ENCODE results near the gene CFAP298. TPM values are rescaled to one million over a fixed set of nuclear protein-coding genes. Genes with fewer than 3 reads are reported as not detected.
"Not testable (repeated sequence)": the region's sequence is repeated elsewhere in the genome, so short reads cannot be mapped to it uniquely, and the experiment has no call there.

Gene CFAP298
- total RNA-seq, 6 experiments from 2014 or later: 27.5 to 45.5 (median 33.1) TPM

DNA sequence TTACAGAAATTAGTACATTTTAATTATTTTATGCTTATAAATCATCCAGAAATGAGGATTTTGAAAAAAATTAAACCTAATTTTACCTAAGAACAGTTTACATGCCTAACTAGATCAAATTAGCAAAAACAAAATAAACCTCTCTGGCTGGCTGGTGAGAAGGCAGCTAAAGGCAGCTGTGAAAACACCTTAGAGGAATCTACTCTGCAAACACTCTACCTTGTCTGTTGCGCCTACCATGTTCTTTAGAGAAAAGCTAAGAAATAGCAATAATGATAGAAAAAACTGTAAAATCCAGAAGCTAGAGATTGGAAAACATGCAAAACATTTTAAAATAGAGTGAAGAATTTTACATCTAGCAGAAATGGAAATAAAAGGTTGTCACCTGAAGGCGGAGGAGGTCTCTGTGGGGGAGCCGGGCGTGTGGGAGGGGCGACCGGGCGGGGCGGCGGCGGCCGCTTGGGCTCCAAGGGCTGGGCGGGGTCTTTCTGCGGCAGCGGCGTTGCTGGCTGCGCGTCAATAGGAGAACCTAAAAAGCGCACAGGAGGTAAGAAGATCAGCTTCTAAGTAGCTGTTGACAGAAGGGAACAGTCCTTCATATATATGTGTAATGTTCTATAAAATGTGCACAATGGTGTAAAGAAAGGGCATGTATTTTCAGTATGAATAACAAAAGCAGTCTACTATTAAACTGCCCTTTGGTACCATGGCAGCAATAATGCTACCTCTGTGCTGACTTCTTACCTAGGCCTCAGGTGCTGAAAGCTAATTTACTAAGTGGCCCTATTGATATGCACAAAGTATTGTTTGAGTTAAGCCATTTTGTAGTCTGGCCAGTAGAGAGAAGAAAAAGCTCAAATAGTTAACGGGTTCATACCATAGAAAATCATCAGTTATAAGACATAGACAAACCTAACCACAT, 33.3 kb upstream of the CFAP298 start:
- H3K9me3 Mint-ChIP-seq: no peaks in the 10 kb centered on the region
- no peaks in the 10 kb centered on the region for H3K4me1 Mint-ChIP-seq (ENCODE audit: low read depth)
- DNase-seq: no peak
- TF ChIP-seq, protein P1, sequence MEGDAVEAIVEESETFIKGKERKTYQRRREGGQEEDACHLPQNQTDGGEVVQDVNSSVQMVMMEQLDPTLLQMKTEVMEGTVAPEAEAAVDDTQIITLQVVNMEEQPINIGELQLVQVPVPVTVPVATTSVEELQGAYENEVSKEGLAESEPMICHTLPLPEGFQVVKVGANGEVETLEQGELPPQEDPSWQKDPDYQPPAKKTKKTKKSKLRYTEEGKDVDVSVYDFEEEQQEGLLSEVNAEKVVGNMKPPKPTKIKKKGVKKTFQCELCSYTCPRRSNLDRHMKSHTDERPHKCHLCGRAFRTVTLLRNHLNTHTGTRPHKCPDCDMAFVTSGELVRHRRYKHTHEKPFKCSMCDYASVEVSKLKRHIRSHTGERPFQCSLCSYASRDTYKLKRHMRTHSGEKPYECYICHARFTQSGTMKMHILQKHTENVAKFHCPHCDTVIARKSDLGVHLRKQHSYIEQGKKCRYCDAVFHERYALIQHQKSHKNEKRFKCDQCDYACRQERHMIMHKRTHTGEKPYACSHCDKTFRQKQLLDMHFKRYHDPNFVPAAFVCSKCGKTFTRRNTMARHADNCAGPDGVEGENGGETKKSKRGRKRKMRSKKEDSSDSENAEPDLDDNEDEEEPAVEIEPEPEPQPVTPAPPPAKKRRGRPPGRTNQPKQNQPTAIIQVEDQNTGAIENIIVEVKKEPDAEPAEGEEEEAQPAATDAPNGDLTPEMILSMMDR (IDR thresholded peaks at IDR 0.05): no peak
- H3K36me3 Mint-ChIP-seq (ENCODE audit: low read depth): peaks cover 6% of the 10 kb centered on the region; the same call in 1 of the 2 replicates
- H3K27ac Mint-ChIP-seq: no peak overlapping the region
- no peaks in the 10 kb centered on the region for H3K27me3 Mint-ChIP-seq (ENCODE audit: insufficient read depth)
- no peak overlapping the region for H3K4me3 Mint-ChIP-seq

DNA sequence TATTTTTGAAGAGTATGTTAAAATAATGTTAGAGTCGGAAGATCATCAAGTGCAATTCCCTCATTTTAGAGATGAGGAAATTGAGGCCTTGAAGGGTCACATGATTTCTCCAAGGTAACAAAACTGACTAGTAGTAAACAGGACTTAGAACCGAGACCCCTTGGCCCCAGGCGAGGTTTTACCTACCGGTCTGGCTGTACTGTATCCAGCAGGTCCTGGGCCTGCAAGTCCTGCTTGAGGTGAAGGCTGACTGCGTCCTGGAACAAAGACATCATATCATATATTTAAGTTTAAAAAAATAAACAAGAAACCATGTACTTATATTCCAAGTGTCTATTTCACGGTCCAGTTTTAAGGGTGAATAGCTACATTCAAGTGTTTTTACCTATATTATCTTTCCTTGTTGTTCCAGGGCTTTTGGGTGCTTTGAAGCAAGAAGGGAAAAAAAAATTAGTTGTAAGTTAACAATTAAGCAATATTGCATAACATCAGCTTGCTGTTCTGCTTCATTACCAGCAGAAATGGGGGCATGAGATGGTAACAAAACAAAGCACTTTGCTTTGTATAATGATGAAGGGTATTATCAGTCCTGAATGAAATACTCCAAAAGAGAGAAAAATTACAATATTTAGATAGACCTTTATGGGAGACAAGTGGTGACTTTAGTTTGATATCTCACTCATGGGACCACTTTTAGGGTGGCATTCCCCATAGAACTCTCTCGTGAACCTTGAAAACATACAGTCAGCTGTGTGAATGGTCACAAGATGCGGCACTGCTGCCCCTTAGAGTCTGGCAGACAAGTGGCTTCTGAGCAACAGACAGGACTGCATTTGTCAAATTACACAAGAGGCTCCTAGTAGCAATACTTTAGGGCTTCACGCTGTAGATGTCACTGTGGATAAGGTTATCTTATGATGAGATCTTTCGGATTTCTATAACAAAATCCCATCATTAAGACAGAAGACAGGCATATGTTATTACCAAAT, 29.8 kb upstream of the CFAP298 start:
- Mint-ChIP-seq H3K9me3 (no peaks in the 10 kb centered on the region), H3K27ac (no peak overlapping the region), H3K4me1 (ENCODE audit: low read depth) (no peaks in the 10 kb centered on the region), H3K27me3 (ENCODE audit: insufficient read depth) (no peaks in the 10 kb centered on the region), H3K4me3 (no peak overlapping the region), H3K36me3 (ENCODE audit: low read depth) (peaks cover 6% of the 10 kb centered on the region; the same call in 1 of the 2 replicates)
- TF ChIP-seq, protein P1 (IDR thresholded peaks at IDR 0.05): no peak
- no peak for DNase-seq

DNA sequence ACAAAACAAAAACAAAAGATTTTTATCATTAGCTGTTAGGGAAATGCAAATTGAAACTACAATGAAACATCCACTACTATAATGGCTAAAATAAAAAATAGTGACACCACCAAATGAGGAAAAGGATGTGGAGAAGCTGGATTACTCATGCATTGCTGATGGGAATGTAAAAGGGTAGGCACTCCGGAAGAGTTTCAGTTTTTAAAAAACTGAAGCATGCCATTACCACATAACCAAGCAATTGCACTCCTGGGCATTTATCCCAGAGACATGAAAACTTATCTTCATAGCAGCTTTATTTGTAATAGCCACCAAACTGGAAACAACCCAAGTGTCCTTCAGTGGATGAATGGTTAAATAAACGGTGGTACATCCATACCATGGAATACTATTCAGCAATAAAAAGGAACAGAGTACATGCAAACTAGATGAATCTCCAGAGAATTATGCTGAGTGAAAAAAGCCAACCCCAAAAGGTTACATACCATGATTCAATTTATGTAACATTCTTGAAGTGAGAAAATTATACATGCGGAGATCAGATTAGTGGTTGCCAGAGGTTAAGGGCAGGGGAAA, 14.5 kb upstream of the CFAP298 start:
- Mint-ChIP-seq H3K36me3 (ENCODE audit: low read depth) (peaks cover 25% of the 10 kb centered on the region), H3K27ac (peak overlapping the region; percentile 64)

DNA sequence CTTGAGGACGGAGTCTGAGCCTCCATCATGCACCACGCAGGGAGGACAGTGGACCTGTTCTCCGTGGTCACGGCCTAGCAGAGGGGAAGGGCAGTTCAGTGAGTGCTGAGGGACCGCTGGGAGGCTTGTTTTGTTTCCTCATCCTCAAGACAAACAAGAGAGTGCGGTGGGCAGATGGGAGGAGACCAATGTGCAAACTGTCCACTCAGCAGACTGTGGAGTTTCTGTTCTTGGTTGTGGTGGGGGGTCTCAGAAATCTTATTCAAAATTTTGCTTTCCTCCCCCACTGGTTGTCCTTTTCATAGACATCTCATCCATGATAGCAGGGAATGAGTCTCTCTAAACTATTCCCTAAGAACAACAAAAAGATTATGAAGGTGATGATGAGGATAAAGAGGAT, 6.0 kb upstream of the CFAP298 start:
- not testable (repeated sequence) for H3K4me3 Mint-ChIP-seq; H3K4me1 Mint-ChIP-seq (ENCODE audit: low read depth); DNase-seq; H3K36me3 Mint-ChIP-seq (ENCODE audit: low read depth); H3K27ac Mint-ChIP-seq; H3K9me3 Mint-ChIP-seq
- peaks cover 26% of the 10 kb centered on the region for H3K27me3 Mint-ChIP-seq (ENCODE audit: insufficient read depth)

More for the DNA sequence above, 14.5 kb upstream of the CFAP298 start:
- peak; percentile 85 for DNase-seq
- TF ChIP-seq, protein P1 (IDR thresholded peaks at IDR 0.05): no peak
- H3K27me3 Mint-ChIP-seq (ENCODE audit: insufficient read depth): 0 out of 2 replicates have a peak, but pooled peaks cover 3% of the 10 kb centered on the region
- peaks cover 34% of the 10 kb centered on the region for H3K4me1 Mint-ChIP-seq (ENCODE audit: low read depth)
- peaks cover 20% of the 10 kb centered on the region for H3K9me3 Mint-ChIP-seq
- peak overlapping the region; percentile 53 for H3K4me3 Mint-ChIP-seq

DNA sequence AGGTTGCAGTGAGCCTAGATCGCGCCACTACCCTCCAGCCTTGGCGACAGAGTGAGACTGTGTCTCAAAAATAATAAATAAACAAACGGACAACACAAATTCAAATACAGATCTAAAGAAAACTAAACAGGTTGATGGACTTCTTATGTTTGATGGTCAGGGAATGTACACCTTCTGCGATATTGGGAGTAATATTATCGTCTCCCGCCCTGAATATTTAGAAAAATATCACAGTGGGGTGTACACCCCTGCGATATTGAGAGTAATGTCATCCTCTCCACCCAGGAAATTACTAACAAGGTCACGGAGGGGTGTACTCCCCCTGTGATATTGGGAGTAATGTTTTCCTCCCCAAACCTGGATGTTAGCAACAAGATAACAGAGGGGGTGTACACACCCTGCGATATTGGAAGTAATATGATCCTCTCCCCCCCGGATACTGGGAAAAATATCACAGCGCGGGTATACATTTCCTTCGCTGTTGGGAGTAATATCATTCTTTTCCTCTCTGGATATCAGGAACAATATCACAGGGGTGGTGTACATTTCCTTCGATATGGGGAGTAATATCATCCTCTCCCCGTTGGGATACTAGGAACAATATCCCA, 1.4 kb upstream of the CFAP298 start:
- H3K4me3 Mint-ChIP-seq: peak overlapping the region; percentile 99
- peak overlapping the region; percentile 100; the same call in 1 of the 2 replicates for H3K27ac Mint-ChIP-seq
- H3K36me3 Mint-ChIP-seq (ENCODE audit: low read depth): 0 out of 2 replicates have a peak, but pooled peaks cover 4% of the 10 kb centered on the region
- no peaks in the 10 kb centered on the region for H3K9me3 Mint-ChIP-seq
- TF ChIP-seq, protein P1 (IDR thresholded peaks at IDR 0.05): no peak
- peaks cover 7% of the 10 kb centered on the region; the same call in 1 of the 2 replicates for H3K4me1 Mint-ChIP-seq (ENCODE audit: low read depth)
- peaks cover 9% of the 10 kb centered on the region for H3K27me3 Mint-ChIP-seq (ENCODE audit: insufficient read depth)
- no peak for DNase-seq

All from HFFc6 (cell line).